Measurements from ENCODE around the gene FFAR3. TPM values are rescaled to one million over a fixed set of nuclear protein-coding genes. Genes with fewer than 3 reads are reported as not detected.

FFAR3 gene
- total RNA-seq, 1 donor from 2014 or later = 0.10 TPM

DNA sequence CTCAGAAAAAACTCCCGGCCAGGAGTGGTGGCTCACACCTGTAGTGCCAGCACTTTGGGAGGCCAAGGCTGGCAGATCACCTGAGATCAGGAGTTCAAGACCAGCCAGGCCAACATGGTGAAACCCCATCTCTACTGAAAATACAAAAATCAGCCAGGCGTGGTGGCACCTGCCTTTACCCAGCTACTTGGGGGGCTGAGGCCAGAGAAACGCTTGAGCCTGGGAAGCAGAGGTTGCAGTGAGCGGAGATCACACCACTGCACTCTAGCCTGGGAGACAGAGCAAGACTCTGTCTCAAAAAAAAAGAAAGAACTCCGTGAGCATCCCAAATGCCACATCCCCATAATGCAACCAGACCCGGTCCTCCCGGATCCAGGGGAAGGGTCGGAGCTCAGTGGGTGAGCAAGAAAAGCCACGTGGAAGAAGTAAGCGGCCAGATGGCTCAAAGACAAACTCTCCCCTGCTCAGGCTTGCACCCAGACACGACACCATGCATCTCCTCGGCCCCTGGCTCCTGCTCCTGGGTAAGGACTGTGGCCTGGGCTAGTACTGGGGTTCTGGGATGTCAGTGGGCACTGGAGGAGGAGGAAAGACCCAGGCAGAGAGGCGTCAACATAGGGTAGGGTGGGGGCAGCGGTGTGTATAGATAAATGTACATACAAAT is 26.6 kb upstream of the FFAR3 start:
- DNase-seq = no peak

DNA sequence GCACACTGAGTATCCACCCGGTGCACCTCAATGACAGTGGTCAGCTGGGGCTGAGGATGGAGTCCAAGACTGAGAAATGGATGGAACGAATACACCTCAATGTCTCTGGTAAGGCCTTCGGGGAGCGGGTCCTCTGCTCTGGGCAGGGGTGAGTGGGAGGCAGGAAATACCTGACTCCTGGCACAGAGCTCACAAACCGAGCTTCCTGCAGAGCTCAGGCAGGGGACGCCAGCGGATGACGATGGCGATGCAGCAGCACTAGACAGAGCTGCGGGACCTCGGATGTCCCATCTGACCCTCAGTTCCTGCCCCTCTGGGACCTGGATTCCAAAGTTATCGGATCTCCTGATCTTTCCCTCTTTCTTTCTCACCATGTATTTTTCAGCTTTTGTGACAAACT is 25.4 kb upstream of the FFAR3 start:
- DNase-seq = no peak

DNA sequence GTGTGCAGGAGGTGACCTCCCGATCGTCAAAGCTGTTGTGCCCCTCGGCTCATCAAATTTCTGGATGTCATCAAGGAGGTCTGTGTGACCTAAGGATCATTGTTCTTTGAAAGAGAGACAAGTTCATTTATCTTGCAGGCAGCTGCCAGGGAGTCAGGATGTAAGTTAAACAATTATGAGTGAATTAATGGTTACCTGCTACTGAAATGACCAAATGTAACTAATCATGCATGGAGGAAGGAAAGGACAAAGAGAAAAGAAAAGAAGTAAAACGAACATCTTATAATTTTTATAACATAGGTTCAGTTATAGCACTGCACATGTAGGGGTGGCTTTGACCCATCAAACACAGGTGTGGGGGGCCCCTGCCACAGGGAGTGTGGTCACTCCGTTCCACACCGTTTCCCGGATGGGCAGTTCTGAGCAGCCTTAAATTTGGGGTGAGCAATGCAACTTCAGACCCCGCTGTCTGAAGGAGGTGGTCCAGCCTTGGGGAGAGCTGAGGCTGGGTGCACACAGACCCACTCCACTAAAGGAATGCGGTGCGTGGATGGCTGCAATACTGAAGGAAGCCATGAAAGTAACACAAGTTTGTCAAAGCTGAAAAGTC is 24.0 kb upstream of the FFAR3 start:
- DNase-seq = no peak

GRCh38 chr19:35336166-35336955 is 21.9 kb upstream of the FFAR3 start:
- DNase-seq = no peak

GRCh38 chr19:35337097-35337983 is 20.9 kb upstream of the FFAR3 start:
- no peak for DNase-seq

- no peak for DNase-seq
These were observed 20.3 kb upstream of the FFAR3 start for GRCh38 chr19:35337984-35338296.

- no peak for DNase-seq
These were observed 17.8 kb upstream of the FFAR3 start for GRCh38 chr19:35340431-35340830.

DNA sequence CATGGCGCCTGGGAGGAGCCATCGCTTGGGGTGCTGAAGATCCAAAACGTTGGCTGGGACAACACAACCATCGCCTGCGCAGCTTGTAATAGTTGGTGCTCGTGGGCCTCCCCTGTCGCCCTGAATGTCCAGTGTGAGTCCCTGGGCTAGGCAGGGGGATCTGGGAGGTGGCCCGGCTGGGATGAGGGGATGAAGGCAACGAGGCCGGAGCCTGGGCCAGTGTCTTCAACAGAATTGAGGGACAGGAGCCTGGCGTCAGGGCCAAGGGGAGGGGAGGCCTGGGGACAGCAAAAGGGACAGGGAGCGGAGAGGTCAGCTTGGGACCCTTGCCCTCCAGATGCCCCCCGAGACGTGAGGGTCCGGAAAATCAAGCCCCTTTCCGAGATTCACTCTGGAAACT is 17.3 kb upstream of the FFAR3 start:
- no peak for DNase-seq

DNA sequence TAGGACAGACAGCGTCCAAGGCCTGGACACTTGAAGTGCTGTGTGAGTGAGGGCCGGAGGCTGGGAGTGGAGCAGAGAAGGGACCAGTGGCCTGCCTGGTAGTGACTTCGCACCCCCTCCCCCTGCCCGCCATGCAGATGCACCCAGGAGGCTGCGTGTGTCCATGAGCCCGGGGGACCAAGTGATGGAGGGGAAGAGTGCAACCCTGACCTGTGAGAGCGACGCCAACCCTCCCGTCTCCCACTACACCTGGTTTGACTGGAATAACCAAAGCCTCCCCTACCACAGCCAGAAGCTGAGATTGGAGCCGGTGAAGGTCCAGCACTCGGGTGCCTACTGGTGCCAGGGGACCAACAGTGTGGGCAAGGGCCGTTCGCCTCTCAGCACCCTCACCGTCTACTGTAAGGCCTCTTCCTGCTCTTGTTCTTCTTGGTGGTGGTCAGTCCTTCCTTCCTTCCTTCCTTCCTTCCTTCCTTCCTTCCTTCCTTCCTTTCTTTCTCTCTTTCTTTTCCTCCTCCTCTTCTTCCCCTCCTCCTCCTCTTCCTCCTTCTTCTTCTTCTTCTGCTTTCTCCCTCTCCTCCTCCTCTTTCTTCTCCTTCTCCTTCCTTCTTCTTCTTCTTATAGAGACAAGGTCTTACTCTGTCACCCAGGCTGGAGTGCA is 16.6 kb upstream of the FFAR3 start:
- DNase-seq = no peak

DNA sequence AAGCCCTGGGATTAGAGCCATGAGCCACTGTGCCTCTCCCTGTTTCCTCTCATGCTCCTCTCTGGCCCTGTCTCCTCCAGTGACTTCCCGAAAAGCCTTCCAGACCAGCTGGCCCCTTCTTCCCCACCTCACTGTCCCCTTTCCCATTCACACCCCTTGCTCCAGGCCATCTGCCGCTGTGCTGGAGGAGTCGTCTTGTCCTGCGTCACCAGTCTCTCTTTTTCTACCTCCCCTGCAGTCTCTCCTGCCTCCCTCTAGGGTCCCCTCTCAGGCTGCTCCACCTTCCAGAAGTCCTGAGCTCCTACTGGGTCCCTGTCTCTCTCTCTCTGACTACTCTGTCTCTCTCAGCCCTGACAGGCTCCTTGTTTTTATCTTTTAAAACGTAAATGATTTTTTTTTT is 15.8 kb upstream of the FFAR3 start:
- DNase-seq = no peak

DNA sequence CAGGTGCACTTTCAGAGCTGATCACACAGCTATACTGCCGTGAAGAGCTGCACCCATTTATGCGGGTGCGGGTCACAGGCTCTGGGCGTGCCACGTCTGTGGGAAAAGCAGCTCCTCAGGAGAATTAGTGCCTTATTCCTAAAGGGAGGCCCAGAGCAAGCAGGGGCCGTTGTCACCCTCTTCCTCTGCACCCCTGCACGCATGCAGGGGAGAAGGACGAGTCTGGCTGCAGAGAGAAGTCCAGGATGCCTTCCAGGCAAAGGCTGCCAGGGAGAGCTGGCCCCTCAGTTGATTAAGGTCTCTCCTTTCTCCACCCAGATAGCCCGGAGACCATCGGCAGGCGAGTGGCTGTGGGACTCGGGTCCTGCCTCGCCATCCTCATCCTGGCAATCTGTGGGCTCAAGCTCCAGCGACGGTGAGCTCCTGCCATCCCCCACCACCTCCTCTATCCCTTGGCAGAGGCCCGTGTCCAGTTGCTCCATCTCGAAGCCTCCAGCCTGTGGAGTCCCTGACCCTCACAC is 13.7 kb upstream of the FFAR3 start:
- DNase-seq = no peak

- DNase-seq = no peak
These were observed 12.6 kb upstream of the FFAR3 start for GRCh38 chr19:35345671-35346111.

GRCh38 chr19:35346193-35347052 is 11.8 kb upstream of the FFAR3 start:
- DNase-seq = no peak

DNA sequence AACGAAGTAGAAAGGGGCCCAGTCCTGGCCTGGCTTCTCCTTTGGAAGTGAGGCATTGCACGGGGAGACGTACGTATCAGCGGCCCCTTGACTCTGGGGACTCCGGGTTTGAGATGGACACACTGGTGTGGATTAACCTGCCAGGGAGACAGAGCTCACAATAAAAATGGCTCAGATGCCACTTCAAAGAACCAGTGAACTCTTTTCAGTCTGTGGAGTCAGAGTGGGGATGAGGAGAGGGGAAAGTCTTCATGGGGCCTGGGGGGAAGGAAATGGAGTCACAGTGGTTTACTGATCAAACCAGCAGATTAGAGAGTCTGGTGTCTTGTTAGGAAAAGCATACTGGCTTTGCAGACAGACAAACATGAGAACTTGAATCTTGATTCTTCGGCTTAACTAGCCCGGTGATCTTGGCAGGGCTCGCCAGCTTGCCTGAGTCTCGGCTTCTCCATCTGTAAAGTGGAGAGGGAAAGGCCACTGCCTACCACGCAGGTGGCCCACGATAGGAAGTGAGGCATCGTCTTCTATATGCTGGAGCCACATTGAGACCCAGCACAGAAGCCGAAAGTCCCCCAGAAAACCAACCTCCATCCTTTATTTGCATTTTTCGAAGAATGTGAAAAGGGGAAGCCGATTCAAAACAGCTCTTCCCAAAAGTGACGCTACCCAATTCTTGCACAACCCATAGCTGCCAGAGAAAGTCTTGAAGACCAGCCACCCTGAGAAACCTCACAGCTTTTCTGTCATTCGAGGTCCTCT is 10.9 kb upstream of the FFAR3 start, which contains the start of gene FFAR1:
FFAR1 (plus strand) TSS at position 732 of the 759 bp plus-strand sequence. CDS start 3,650 bp downstream, outside the sequence.
- no peak for DNase-seq

GRCh38 chr19:35347930-35348298 is 10.3 kb upstream of the FFAR3 start:
- no peak for DNase-seq

DNA sequence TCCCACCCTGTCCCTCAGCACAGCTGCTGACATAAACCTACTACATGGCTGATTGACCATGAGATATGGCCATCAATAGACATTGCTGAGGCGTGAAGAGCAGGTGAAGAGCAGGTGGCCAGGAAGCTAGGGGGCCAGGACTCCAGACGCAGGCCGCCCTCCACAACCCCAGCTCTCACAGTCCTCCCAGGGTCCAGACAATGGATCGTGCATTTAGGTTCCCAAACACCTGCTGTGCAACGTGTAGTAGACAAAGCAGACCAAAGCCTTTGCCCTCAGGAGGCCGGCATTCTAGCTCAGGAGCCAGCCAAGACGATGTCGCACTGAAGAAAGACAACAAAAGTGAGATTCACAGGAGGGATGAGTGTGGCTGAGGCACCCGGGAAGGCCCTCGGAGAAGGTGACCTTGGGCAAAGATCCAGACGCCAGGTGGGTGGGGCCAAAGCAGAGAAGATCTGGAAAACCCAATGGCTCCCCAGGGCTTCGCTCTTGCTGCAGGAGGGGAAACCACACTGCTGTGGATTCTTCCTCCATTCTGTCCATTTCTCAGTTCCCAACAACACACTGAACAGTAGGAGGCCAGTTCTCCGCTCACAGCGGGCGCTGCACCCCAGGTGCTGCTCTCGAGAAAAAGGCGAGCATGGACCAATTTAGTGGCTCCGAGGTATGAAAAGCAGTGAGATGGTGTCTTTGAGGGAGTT is 9.2 kb upstream of the FFAR3 start:
- DNase-seq = no peak

DNA sequence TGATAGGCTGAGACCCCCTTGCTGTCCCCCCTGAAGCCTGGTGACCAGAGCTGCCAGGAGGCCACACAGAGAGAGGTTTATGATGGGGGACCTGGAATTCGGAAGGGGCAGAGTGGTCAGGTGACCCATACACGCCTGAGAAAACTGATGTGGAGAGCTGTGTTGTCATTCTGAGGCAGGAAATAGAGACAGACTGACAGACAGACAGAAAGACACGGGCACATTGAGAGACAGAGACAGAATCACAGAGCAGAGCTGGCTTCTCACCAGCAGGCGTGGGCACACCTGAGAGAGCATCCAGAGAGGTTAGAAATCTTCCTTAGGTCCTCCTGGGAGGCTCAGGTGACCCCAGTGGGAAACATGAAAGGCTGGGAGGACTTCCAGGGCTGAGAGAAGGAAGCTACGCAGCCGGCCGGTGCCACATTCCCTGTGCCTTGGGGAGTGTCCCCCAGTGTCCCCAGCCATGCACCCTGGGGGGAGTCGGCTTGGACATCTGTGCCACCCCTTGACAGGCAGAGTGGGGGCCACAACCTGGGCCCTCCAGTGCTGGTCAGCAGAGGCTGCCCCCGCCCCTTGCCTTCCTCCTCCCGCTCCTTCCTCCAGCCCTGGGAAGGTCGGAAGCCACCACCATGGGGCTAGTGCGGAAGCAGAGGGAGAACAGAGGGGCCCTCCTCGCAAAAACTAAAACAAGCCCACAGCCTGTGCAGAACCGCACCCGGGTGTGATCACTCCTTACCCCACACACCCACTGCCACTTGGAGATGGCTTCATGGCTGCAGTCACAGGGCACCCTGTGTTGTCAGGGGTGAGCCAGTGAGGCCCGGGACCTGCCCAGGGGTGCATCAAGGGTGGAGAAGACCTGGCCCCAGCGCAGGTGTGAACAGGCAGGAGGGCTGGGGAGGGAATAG is 8.4 kb upstream of the FFAR3 start:
- DNase-seq = no peak

GRCh38 chr19:35350591-35350990 is 7.7 kb upstream of the FFAR3 start:
- DNase-seq = no peak

Measured in skin of body (tissue), 2 donors.